Caco-2 (cell line): ENCODE data around the gene SRGAP3. TPM values are rescaled to one million over a fixed set of nuclear protein-coding genes. Genes with fewer than 3 reads are reported as not detected.

Source experiments
- BruUV-seq: library from RNA; stranded (reverse); fragments of 400-500 nt; replicated peaks from 2 replicates; lab custom pipeline; 2021; lab: Mats Ljungman, UMichigan
- CTCF ChIA-PET: fragments of 300-600 bp; sonication (Branson Sonifier 250); formaldehyde crosslinking; loops from one replicate; lab custom pipeline; 2022; ENCODE audit warnings: antibody characterized with exemption; lab: Charles Lee
- POLR2A ChIA-PET: fragments of 300-600 bp; sonication (Branson Sonifier 250); formaldehyde crosslinking; loops from one replicate; lab custom pipeline; 2022; ENCODE audit warnings: antibody characterized with exemption; lab: Charles Lee
- DNase-seq, 2 experiments: peaks; one replicate each; pipeline versions ENCODE4 v3.0.0 to v3.0.0-alpha.2; 2020 to 2022
- H3K27me3 ChIP-seq: replicated peaks from 2 replicates; pipeline ENCODE4 v1.6.0; 2011; ENCODE audit warnings: low read length; ENCODE audit not compliant: control insufficient read depth, insufficient read depth
- H3K36me3 ChIP-seq: 2 replicates; pipeline ENCODE4 v1.5.1; 2011; ENCODE audit warnings: low read length; ENCODE audit not compliant: control insufficient read depth, insufficient read depth
- H3K4me1 ChIP-seq: fragments of 250-450 bp; sonication (Bioruptor Pico); 2 replicates; pipeline ENCODE4 v1.5.1; 2020; ENCODE audit warnings: mild to moderate bottlenecking
- H3K4me3 ChIP-seq: 2 replicates; pipeline ENCODE4 v1.5.1; 2011; ENCODE audit warnings: low read depth, mild to moderate bottlenecking, control low read depth, low read length
- H3K9me3 ChIP-seq: fragments of 250-450 bp; sonication (Bioruptor Pico); 2 replicates; pipeline ENCODE4 v1.5.1; 2020; ENCODE audit warnings: mild to moderate bottlenecking, moderate library complexity
- H3K27ac Mint-ChIP-seq: one replicate; pipeline ENCODE4 v1.8.0; 2022; ENCODE audit warnings: mixed read lengths; ENCODE audit not compliant: unreplicated experiment
- H3K27me3 Mint-ChIP-seq: one replicate; pipeline ENCODE4 v1.8.0; 2022; ENCODE audit warnings: mixed read lengths; ENCODE audit not compliant: insufficient read depth, unreplicated experiment
- H3K36me3 Mint-ChIP-seq: one replicate; pipeline ENCODE4 v1.8.0; 2022; ENCODE audit warnings: mild to moderate bottlenecking, mixed read lengths; ENCODE audit not compliant: insufficient read depth, unreplicated experiment
- H3K4me1 Mint-ChIP-seq: one replicate; pipeline ENCODE4 v1.8.0; 2022; ENCODE audit warnings: low read depth, mixed read lengths; ENCODE audit not compliant: unreplicated experiment
- H3K4me3 Mint-ChIP-seq: one replicate; pipeline ENCODE4 v1.8.0; 2022; ENCODE audit warnings: mild to moderate bottlenecking, moderate library complexity, mixed read lengths; ENCODE audit not compliant: unreplicated experiment
- H3K9me3 Mint-ChIP-seq: one replicate; pipeline ENCODE4 v1.8.0; 2022; ENCODE audit warnings: mixed read lengths; ENCODE audit not compliant: unreplicated experiment
- CTCF ChIP-seq, 2 experiments: fragments of 200-600 bp in 1 of 2; IDR thresholded peaks; 1 replicate in 1 of 2; 2 replicates in 1 of 2; pipeline versions ENCODE4 v1.5.1 to v1.8.0; 2011 to 2022; ENCODE audit warnings: antibody characterized with exemption in 1 of 2, control low read depth in 1 of 2, inconsistent platforms in 1 of 2, low read depth in 1 of 2, low read length in 1 of 2, mild to moderate bottlenecking in 1 of 2, moderate library complexity in 1 of 2; ENCODE audit not compliant: insufficient read depth in 1 of 2, severe bottlenecking in 1 of 2, unreplicated experiment in 1 of 2
- intact Hi-C: fragments of 100-400 bp; cut with micrococcal nuclease; formaldehyde crosslinking; loops from one replicate; pipeline ENCODE4 v1.10.0; 2022; ENCODE audit not compliant: unreplicated experiment
- total RNA-seq: library from RNA; stranded (reverse); gene quantifications from 2 replicates; pipeline ENCODE4 v1.2.3, GENCODE V29; 2022

Gene SRGAP3
- total RNA-seq, 1 experiment from 2014 or later: 1.3 TPM

- Mint-ChIP-seq H3K9me3 (no peaks in the 10 kb centered on the region), H3K4me3 (no peak overlapping the region), H3K4me1 (no peaks in the 10 kb centered on the region), H3K27ac (no peak overlapping the region), H3K27me3 (no peaks in the 10 kb centered on the region), H3K36me3 (no peaks in the 10 kb centered on the region)
- DNase-seq: no peak
- TF ChIP-seq CTCF (IDR thresholded peaks at IDR 0.05; ENCODE audit: insufficient read depth in 1 of 2, low read depth in 1 of 2, low read length in 1 of 2, severe bottlenecking in 1 of 2, unreplicated experiment in 1 of 2): no peak
- Histone ChIP-seq H3K4me3 (no peak overlapping the region), H3K27me3 (no peaks in the 10 kb centered on the region), H3K4me1 (no peaks in the 10 kb centered on the region), H3K36me3 (no peaks in the 10 kb centered on the region), H3K9me3 (no peaks in the 10 kb centered on the region)
- CTCF ChIA-PET: no interaction called here
- BruUV-seq: no TSS peak
- intact Hi-C loops: no loop called here
- POLR2A ChIA-PET: no interaction called here
Observed at GRCh38 chr3:9113040-9113439, 136.4 kb downstream of the SRGAP3 start.

- H3K27me3 ChIP-seq: no peaks in the 10 kb centered on the region
- Mint-ChIP-seq H3K27me3 (peaks cover 3% of the 10 kb centered on the region), H3K36me3 (no peaks in the 10 kb centered on the region), H3K27ac (no peak overlapping the region), H3K4me1 (no peaks in the 10 kb centered on the region), H3K9me3 (no peaks in the 10 kb centered on the region), H3K4me3 (no peak overlapping the region)
- H3K4me3 ChIP-seq: no peak overlapping the region
- CTCF ChIA-PET: interaction anchor here (0.6 kb wide), 1 partner anchor 16 kb away, joined by 4 read pairs; no protein-coding TSS in a partner anchor
- POLR2A ChIA-PET: no interaction called here
- BruUV-seq: no TSS peak
- intact Hi-C loops: no loop called here
- DNase-seq: no peak
- no peaks in the 10 kb centered on the region for H3K9me3 ChIP-seq
- H3K36me3 ChIP-seq: no peaks in the 10 kb centered on the region
- TF ChIP-seq CTCF (IDR thresholded peaks at IDR 0.05; ENCODE audit: insufficient read depth in 1 of 2, low read depth in 1 of 2, low read length in 1 of 2, severe bottlenecking in 1 of 2, unreplicated experiment in 1 of 2): no peak
- H3K4me1 ChIP-seq: no peaks in the 10 kb centered on the region
Observed at GRCh38 chr3:9111866-9112265, 137.6 kb downstream of the SRGAP3 start.

- POLR2A ChIA-PET: no interaction called here
- CTCF ChIA-PET: no interaction called here
- no peak for TF ChIP-seq CTCF (IDR thresholded peaks at IDR 0.05; ENCODE audit: insufficient read depth in 1 of 2, low read depth in 1 of 2, low read length in 1 of 2, severe bottlenecking in 1 of 2, unreplicated experiment in 1 of 2)
Observed at GRCh38 chr3:9111417-9111816, 138.0 kb downstream of the SRGAP3 start.

More at GRCh38 chr3:9111417-9111816, 138.0 kb downstream of the SRGAP3 start:
- H3K9me3 Mint-ChIP-seq: no peaks in the 10 kb centered on the region
- Histone ChIP-seq H3K4me3 (no peak overlapping the region), H3K36me3 (no peaks in the 10 kb centered on the region), H3K27me3 (no peaks in the 10 kb centered on the region), H3K4me1 (no peaks in the 10 kb centered on the region), H3K9me3 (no peaks in the 10 kb centered on the region)
- no peaks in the 10 kb centered on the region for H3K36me3 Mint-ChIP-seq
- DNase-seq: no peak
- BruUV-seq: no TSS peak
- H3K27ac Mint-ChIP-seq: no peak overlapping the region
- no peaks in the 10 kb centered on the region for H3K4me1 Mint-ChIP-seq
- intact Hi-C loops: no loop called here
- peaks cover 3% of the 10 kb centered on the region for H3K27me3 Mint-ChIP-seq
- H3K4me3 Mint-ChIP-seq: no peak overlapping the region
